HepG2 (cell line): Measurements from ENCODE around the gene PRDM7. TPM values are rescaled to one million over a fixed set of nuclear protein-coding genes. Genes with fewer than 3 reads are reported as not detected.

ENCODE experiments used
- ATAC-seq: fragments of 200-7000 bp; cut with Tn5 transposase; 3 replicates; pipeline ENCODE4 v1.9.1; 2020; ENCODE audit warnings: mild to moderate bottlenecking, moderate library complexity
- BruUV-seq: library from RNA; stranded (reverse); fragments of 400-500 nt; replicated peaks from 2 replicates; lab custom pipeline; 2021; lab: Mats Ljungman, UMichigan
- CTCF ChIA-PET: fragments of 300-600 bp; formaldehyde crosslinking; extraction: SDS; loops from one replicate; lab custom pipeline; 2021; ENCODE audit warnings: low total read pairs, inconsistent platforms, low intra/inter-chr PET ratio; lab: Yijun Ruan, JAX
- POLR2A ChIA-PET: fragments of 350-600 bp; sonication (Branson Sonifier 250); formaldehyde crosslinking; loops from one replicate; lab custom pipeline; 2020; ENCODE audit warnings: antibody characterized with exemption, inconsistent platforms; lab: Yijun Ruan, JAX
- DNase-seq: peaks from one replicate; pipeline ENCODE4 v3.0.0-alpha.2; 2015; ENCODE audit warnings: low spot score
- FAIRE-seq: peaks from 3 replicates; lab custom pipeline; 2011; peaks lifted over from hg19 to GRCh38; lab: Jason Lieb, UNC
- H2AFZ ChIP-seq: one replicate; pipeline ENCODE4 v1.6.1; 2011; ENCODE audit warnings: low read length, inconsistent platforms
- H3K27ac ChIP-seq: fragments of 300-600 bp; 3 replicates; pipeline ENCODE4 v1.8.0; 2011; ENCODE audit warnings: mixed run types, mild to moderate bottlenecking, mixed read lengths, low read length, inconsistent platforms; ENCODE audit not compliant: insufficient read depth; ENCODE audit errors: extremely low read length
- H3K27me3 ChIP-seq, 2 experiments: fragments of 200-600 bp in 1 of 2; 2 replicates in 1 of 2; 3 replicates in 1 of 2; pipeline versions ENCODE4 v1.6.0 to v1.8.0; 2011; ENCODE audit warnings: low read length in 2 of 2, mild to moderate bottlenecking in 2 of 2, moderate library complexity in 2 of 2, inconsistent platforms in 1 of 2; ENCODE audit not compliant: insufficient read depth in 2 of 2, control insufficient read depth in 1 of 2
- H3K36me3 ChIP-seq, 2 experiments: fragments of 200-600 bp in 1 of 2; replicated peaks in 1 of 2; 2 replicates in 1 of 2; 3 replicates in 1 of 2; pipeline versions ENCODE4 v1.5.1 to v1.8.0; 2011; ENCODE audit warnings: low read length in 2 of 2, inconsistent platforms in 1 of 2; ENCODE audit not compliant: insufficient read depth in 2 of 2, control insufficient read depth in 1 of 2
- H3K4me1 ChIP-seq: 2 replicates; pipeline ENCODE4 v1.5.1; 2012; ENCODE audit warnings: low read length, inconsistent platforms; ENCODE audit not compliant: insufficient read depth
- H3K4me2 ChIP-seq: 2 replicates; pipeline ENCODE4 v1.6.0; 2011; ENCODE audit warnings: low read depth, low read length, inconsistent platforms
- H3K4me3 ChIP-seq, 3 experiments: fragments of 200-600 bp in 1 of 3; sonication (generic), shearing (Covaris generic) in 1 of 3; replicated peaks in 1 of 3; 2 replicates each; pipeline ENCODE4 v1.5.1; 2011 to 2016; ENCODE audit warnings: low read length in 3 of 3, inconsistent platforms in 2 of 3, low read depth in 2 of 3, mild to moderate bottlenecking in 2 of 3, control low read depth in 1 of 3, mixed read lengths in 1 of 3; ENCODE audit not compliant: insufficient read depth in 1 of 3
- H3K79me2 ChIP-seq: one replicate; pipeline ENCODE4 v1.6.1; 2011; ENCODE audit warnings: low read length, inconsistent platforms; ENCODE audit not compliant: insufficient read depth
- H3K9ac ChIP-seq: 2 replicates; pipeline ENCODE4 v1.6.0; 2011; ENCODE audit warnings: mild to moderate bottlenecking, low read depth, low read length, inconsistent platforms; ENCODE audit not compliant: insufficient read depth
- H3K9me3 ChIP-seq: 2 replicates; pipeline ENCODE4 v1.5.1; 2012; ENCODE audit warnings: mild to moderate bottlenecking, low read length
- H4K20me1 ChIP-seq: 2 replicates; pipeline ENCODE4 v1.6.0; 2011; ENCODE audit warnings: inconsistent platforms, mild to moderate bottlenecking, low read length, moderate library complexity; ENCODE audit not compliant: insufficient read depth
- FOXA1 ChIP-seq, 2 experiments: fragments of 450-650 bp in 1 of 2; sonication (generic) in 1 of 2; formaldehyde crosslinking in 1 of 2; IDR thresholded peaks; 2 replicates each; pipeline versions ENCODE4 v1.4.0 to v1.6.1; 2016 to 2020; ENCODE audit warnings: missing genetic modification reagents in 1 of 2
- HIVEP1 ChIP-seq: sonication (generic); formaldehyde crosslinking; IDR thresholded peaks from 2 replicates; pipeline ENCODE4 v1.4.0; 2020; ENCODE audit warnings: mild to moderate bottlenecking, missing genetic modification reagents
- MYC ChIP-seq: sonication (generic); formaldehyde crosslinking; IDR thresholded peaks from 2 replicates; pipeline ENCODE4 v1.9.0; 2021; ENCODE audit warnings: missing genetic modification reagents, borderline replicate concordance
- NFIC ChIP-seq: IDR thresholded peaks from 2 replicates; pipeline ENCODE4 v1.6.1; 2012; ENCODE audit warnings: mild to moderate bottlenecking, low read length, inconsistent platforms
- ZNF180 ChIP-seq: sonication (generic); formaldehyde crosslinking; IDR thresholded peaks from 2 replicates; pipeline ENCODE4 v1.4.0; 2020; ENCODE audit warnings: low read depth, missing genetic modification reagents, borderline replicate concordance
- WGBS: methylation state at CpG from one replicate; pipeline ENCODE4 v1.1.6; 2017; ENCODE audit warnings: low lambda C conversion rate; 5-methylcytosine and 5-hydroxymethylcytosine counted together
- in situ Hi-C: cut with HindIII; loops from 2 replicates; pipeline ENCODE4 v1.10.0; 2017; ENCODE audit warnings: low pct_unique_long_range_greater_than_20kb; ENCODE audit not compliant: extremely low pct_ligation_motif_present
- intact Hi-C: fragments of 100-400 bp; cut with micrococcal nuclease; formaldehyde crosslinking; loops from one replicate; pipeline ENCODE4 v1.10.0; 2022; ENCODE audit not compliant: unreplicated experiment
- polyA plus RNA-seq, 8 experiments: library from polyadenylated mRNA; depleted of rRNA in 3 of 8; stranded (reverse) in 7 of 8; unstranded in 1 of 8; fragments of >200 nt; fragmentation: Illumina TruSeq in 4 of 8; extraction: Trizol in 4 of 8; gene quantifications; 2 replicates each; pipeline versions ENCODE4 v1.2.1 to v1.2.3, GENCODE V29; 2011 to 2016; ENCODE audit warnings: low read depth in 4 of 8, missing spikeins in 1 of 8, mixed read lengths in 1 of 8; ENCODE audit not compliant: insufficient read depth in 1 of 8
- total RNA-seq, 5 experiments: library from RNA; depleted of rRNA; stranded (reverse); fragments of >200 nt; fragmentation: Illumina TruSeq; extraction: Trizol; gene quantifications; 2 replicates each; pipeline ENCODE4 v1.2.3, GENCODE V29; 2016; ENCODE audit warnings: low read depth in 1 of 5
- TF ChIP-seq, protein P1 (sequence below), 2 experiments: sonication (generic) in 1 of 2; formaldehyde crosslinking in 1 of 2; IDR thresholded peaks; 2 replicates each; pipeline versions ENCODE4 v1.4.0 to v1.6.1; 2016 to 2020; ENCODE audit warnings: borderline replicate concordance in 1 of 2, low read depth in 1 of 2, mild to moderate bottlenecking in 1 of 2, missing genetic modification reagents in 1 of 2
- TF ChIP-seq, protein P2 (sequence below), 2 experiments: fragments of 450-650 bp in 1 of 2; sonication (generic) in 1 of 2; formaldehyde crosslinking in 1 of 2; IDR thresholded peaks; 2 replicates each; pipeline versions ENCODE4 v1.6.1 to v1.8.0; 2016 to 2022; ENCODE audit warnings: antibody characterized with exemption in 1 of 2, mild to moderate bottlenecking in 1 of 2, missing genetic modification reagents in 1 of 2
- TF ChIP-seq, protein P3 (sequence below): sonication (generic); formaldehyde crosslinking; IDR thresholded peaks from 2 replicates; pipeline ENCODE4 v1.8.1; 2023; ENCODE audit warnings: mild to moderate bottlenecking, missing genetic modification reagents

The PRDM7 gene
- total and polyA plus RNA-seq, 2 of the 13 experiments (the other 11 are each of a cell fraction or from before 2014, with no cell fraction given) = not detected

DNA sequence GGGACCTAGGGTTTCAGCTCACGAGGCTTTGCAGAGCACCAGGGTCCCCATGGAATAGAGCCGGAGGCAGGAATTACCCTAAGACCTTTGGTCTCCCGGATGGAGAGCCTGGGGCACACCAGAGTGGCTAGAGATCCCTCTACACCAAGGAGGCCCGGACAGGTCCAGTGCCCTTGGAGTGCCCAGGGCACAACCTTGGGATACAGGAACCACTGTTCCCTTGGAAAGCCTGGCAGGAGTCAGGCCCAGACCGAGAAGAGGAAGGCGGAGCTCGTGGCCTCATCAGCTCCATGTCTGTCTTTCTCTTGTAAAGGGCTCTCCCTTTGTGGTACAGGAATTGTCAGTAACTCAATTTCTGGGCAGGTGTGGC is 54.1 kb downstream of the PRDM7 start:
- BruUV-seq = no TSS peak
- DNase-seq (no peak), ATAC-seq (peak; percentile 9), FAIRE-seq (no peak)
- no peaks in the 10 kb centered on the region; a peak in 1 of 5 replicates for H3K27me3 ChIP-seq
- WGBS = 6% methylated on average over 3 of the region's 7 CpGs
- ChIA-PET CTCF (no interaction called here), POLR2A (interaction anchor here (0.7 to 1.2 kb wide), 4 partner anchors 24 to 202 kb away, joined by 3 to 6 read pairs (median 3); partner anchors contain the start of gene TUBB3)
- intact Hi-C loops (loop anchor here (5.0 kb wide), 1 partner anchor 101 kb away; the partner anchor contains the start of gene TUBB3), in situ Hi-C loops (loop anchor here (5.0 kb wide), 1 partner anchor 101 kb away; the partner anchor contains the start of gene TUBB3)
- peak overlapping the region; percentile 82 to 87 (median 82) for H3K4me3 ChIP-seq
- no peaks in the 10 kb centered on the region for H4K20me1 ChIP-seq
- H3K9me3 ChIP-seq = no peaks in the 10 kb centered on the region
- H3K79me2 ChIP-seq = peaks cover 8% of the 10 kb centered on the region
- peak overlapping the region; percentile 91 for H3K4me2 ChIP-seq
- H3K9ac ChIP-seq = peak overlapping the region; percentile 81
- peaks cover 38% of the 10 kb centered on the region for H3K4me1 ChIP-seq
- H2AFZ ChIP-seq = no peak overlapping the region
- peak overlapping the region; percentile 75 for H3K27ac ChIP-seq
- peaks cover 0 to 6% of the 10 kb centered on the region in 2 experiments; a peak in 1 of 5 replicates for H3K36me3 ChIP-seq
- TF ChIP-seq FOXA1 (IDR thresholded peaks at IDR 0.05) (no peak), FOXA1 (CRISPR knock-in tag; IDR thresholded peaks at IDR 0.05) (no peak), ZNF180 (CRISPR knock-in tag) (no peak), HIVEP1 (CRISPR knock-in tag) (0 out of 2 replicates have a peak, but pooled peaks have one; percentile 8), MYC (CRISPR knock-in tag) (peak; percentile 6; the same call in 1 of the 2 replicates), NFIC (no peak)
- TF ChIP-seq, protein P1, sequence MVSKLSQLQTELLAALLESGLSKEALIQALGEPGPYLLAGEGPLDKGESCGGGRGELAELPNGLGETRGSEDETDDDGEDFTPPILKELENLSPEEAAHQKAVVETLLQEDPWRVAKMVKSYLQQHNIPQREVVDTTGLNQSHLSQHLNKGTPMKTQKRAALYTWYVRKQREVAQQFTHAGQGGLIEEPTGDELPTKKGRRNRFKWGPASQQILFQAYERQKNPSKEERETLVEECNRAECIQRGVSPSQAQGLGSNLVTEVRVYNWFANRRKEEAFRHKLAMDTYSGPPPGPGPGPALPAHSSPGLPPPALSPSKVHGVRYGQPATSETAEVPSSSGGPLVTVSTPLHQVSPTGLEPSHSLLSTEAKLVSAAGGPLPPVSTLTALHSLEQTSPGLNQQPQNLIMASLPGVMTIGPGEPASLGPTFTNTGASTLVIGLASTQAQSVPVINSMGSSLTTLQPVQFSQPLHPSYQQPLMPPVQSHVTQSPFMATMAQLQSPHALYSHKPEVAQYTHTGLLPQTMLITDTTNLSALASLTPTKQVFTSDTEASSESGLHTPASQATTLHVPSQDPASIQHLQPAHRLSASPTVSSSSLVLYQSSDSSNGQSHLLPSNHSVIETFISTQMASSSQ (IDR thresholded peaks at IDR 0.05; ENCODE audit: low read depth) = no peak
- TF ChIP-seq, protein P1 (CRISPR knock-in tag; IDR thresholded peaks at IDR 0.05; ENCODE audit: borderline replicate concordance) = no peak
- TF ChIP-seq, protein P2, sequence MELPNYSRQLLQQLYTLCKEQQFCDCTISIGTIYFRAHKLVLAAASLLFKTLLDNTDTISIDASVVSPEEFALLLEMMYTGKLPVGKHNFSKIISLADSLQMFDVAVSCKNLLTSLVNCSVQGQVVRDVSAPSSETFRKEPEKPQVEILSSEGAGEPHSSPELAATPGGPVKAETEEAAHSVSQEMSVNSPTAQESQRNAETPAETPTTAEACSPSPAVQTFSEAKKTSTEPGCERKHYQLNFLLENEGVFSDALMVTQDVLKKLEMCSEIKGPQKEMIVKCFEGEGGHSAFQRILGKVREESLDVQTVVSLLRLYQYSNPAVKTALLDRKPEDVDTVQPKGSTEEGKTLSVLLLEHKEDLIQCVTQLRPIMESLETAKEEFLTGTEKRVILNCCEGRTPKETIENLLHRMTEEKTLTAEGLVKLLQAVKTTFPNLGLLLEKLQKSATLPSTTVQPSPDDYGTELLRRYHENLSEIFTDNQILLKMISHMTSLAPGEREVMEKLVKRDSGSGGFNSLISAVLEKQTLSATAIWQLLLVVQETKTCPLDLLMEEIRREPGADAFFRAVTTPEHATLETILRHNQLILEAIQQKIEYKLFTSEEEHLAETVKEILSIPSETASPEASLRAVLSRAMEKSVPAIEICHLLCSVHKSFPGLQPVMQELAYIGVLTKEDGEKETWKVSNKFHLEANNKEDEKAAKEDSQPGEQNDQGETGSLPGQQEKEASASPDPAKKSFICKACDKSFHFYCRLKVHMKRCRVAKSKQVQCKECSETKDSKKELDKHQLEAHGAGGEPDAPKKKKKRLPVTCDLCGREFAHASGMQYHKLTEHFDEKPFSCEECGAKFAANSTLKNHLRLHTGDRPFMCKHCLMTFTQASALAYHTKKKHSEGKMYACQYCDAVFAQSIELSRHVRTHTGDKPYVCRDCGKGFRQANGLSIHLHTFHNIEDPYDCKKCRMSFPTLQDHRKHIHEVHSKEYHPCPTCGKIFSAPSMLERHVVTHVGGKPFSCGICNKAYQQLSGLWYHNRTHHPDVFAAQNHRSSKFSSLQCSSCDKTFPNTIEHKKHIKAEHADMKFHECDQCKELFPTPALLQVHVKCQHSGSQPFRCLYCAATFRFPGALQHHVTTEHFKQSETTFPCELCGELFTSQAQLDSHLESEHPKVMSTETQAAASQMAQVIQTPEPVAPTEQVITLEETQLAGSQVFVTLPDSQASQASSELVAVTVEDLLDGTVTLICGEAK (IDR thresholded peaks at IDR 0.05) = no peak
- TF ChIP-seq, protein P2 (CRISPR knock-in tag; IDR thresholded peaks at IDR 0.05) = 0 out of 2 replicates have a peak, but pooled peaks have one; percentile 0
- TF ChIP-seq, protein P3, sequence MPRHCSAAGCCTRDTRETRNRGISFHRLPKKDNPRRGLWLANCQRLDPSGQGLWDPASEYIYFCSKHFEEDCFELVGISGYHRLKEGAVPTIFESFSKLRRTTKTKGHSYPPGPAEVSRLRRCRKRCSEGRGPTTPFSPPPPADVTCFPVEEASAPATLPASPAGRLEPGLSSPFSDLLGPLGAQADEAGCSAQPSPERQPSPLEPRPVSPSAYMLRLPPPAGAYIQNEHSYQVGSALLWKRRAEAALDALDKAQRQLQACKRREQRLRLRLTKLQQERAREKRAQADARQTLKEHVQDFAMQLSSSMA (CRISPR knock-in tag) = no peak
